Adipocyte (in vitro differentiated cells): ENCODE measurements around the gene FBXL20.
"Not testable (repeated sequence)": the region's sequence is repeated elsewhere in the genome, so short reads cannot be mapped to it uniquely, and the experiment has no call there.

ENCODE experiments used
- DNase-seq: peaks from one replicate; pipeline ENCODE4 v3.0.0-alpha.2; 2015; ENCODE audit warnings: low read depth
- H3K27me3 ChIP-seq: replicated peaks from 2 replicates; pipeline ENCODE4 v1.7.0; 2013; ENCODE audit warnings: mild to moderate bottlenecking, low read length, moderate library complexity; ENCODE audit not compliant: control insufficient read depth, insufficient read depth
- H3K36me3 ChIP-seq: 2 replicates; pipeline ENCODE4 v1.7.0; 2013; ENCODE audit warnings: low read length, mild to moderate bottlenecking, moderate library complexity; ENCODE audit not compliant: control insufficient read depth, insufficient read depth, severe bottlenecking
- H3K4me1 ChIP-seq: 2 replicates; pipeline ENCODE4 v1.7.0; 2013; ENCODE audit warnings: mild to moderate bottlenecking, low read length, moderate library complexity; ENCODE audit not compliant: control insufficient read depth, insufficient read depth
- H3K4me3 ChIP-seq: 2 replicates; pipeline ENCODE4 v1.7.0; 2013; ENCODE audit warnings: mild to moderate bottlenecking, low read length, moderate library complexity
- H3K9ac ChIP-seq: 2 replicates; pipeline ENCODE4 v1.7.0; 2013; ENCODE audit warnings: mild to moderate bottlenecking, low read length, moderate library complexity
- H3K9me3 ChIP-seq: 2 replicates; pipeline ENCODE4 v1.7.0; 2013; ENCODE audit warnings: mild to moderate bottlenecking, low read length, moderate library complexity; ENCODE audit not compliant: control insufficient read depth

Gene FBXL20

GRCh38 chr17:39380144-39380543 is 21.3 kb downstream of the FBXL20 start:
- Histone ChIP-seq H3K9me3 (no peaks in the 10 kb centered on the region), H3K4me3 (no peak overlapping the region), H3K4me1 (no peaks in the 10 kb centered on the region), H3K27me3 (no peaks in the 10 kb centered on the region), H3K36me3 (no peaks in the 10 kb centered on the region), H3K9ac (no peak overlapping the region)
- DNase-seq, result no peak

- no peaks in the 10 kb centered on the region for H3K4me1 ChIP-seq
- H3K9ac ChIP-seq, result no peak overlapping the region
- H3K4me3 ChIP-seq, result no peak overlapping the region
- DNase-seq, result no peak
- no peaks in the 10 kb centered on the region for H3K9me3 ChIP-seq
- no peaks in the 10 kb centered on the region for H3K27me3 ChIP-seq
- H3K36me3 ChIP-seq, result no peaks in the 10 kb centered on the region
These were observed 25.0 kb downstream of the FBXL20 start for GRCh38 chr17:39376434-39376833.

- peaks cover 20% of the 10 kb centered on the region for H3K4me1 ChIP-seq
- not testable (repeated sequence) for DNase-seq, H3K36me3 ChIP-seq, H3K9me3 ChIP-seq, H3K27me3 ChIP-seq, H3K4me3 ChIP-seq, H3K9ac ChIP-seq
These were observed 33.6 kb downstream of the FBXL20 start for GRCh38 chr17:39367805-39368204.

GRCh38 chr17:39365872-39366271 is 35.6 kb downstream of the FBXL20 start:
- Histone ChIP-seq H3K9ac (peak overlapping the region; percentile 16), H3K4me1 (peaks cover 20% of the 10 kb centered on the region), H3K9me3 (no peaks in the 10 kb centered on the region), H3K4me3 (peak overlapping the region; percentile 58), H3K27me3 (no peaks in the 10 kb centered on the region), H3K36me3 (no peaks in the 10 kb centered on the region)
- no peak for DNase-seq

- peaks cover 25% of the 10 kb centered on the region for H3K4me1 ChIP-seq
- no peaks in the 10 kb centered on the region for H3K27me3 ChIP-seq
- peak; percentile 79 for DNase-seq
These were observed 36.2 kb downstream of the FBXL20 start for GRCh38 chr17:39365242-39365641.

GRCh38 chr17:39364236-39365025 is 37.0 kb downstream of the FBXL20 start:
- Histone ChIP-seq H3K9me3 (no peaks in the 10 kb centered on the region), H3K9ac (peak overlapping the region; percentile 16), H3K27me3 (no peaks in the 10 kb centered on the region), H3K36me3 (no peaks in the 10 kb centered on the region), H3K4me3 (peak overlapping the region; percentile 58), H3K4me1 (peaks cover 25% of the 10 kb centered on the region)
- peak; percentile 7 for DNase-seq

More at GRCh38 chr17:39365242-39365641, 36.2 kb downstream of the FBXL20 start:
- H3K4me3 ChIP-seq, result peak overlapping the region; percentile 58
- no peaks in the 10 kb centered on the region for H3K36me3 ChIP-seq
- H3K9me3 ChIP-seq, result no peaks in the 10 kb centered on the region
- peak overlapping the region; percentile 16 for H3K9ac ChIP-seq

- Histone ChIP-seq H3K9ac (no peak overlapping the region), H3K4me1 (peaks cover 25% of the 10 kb centered on the region), H3K4me3 (no peak overlapping the region), H3K36me3 (no peaks in the 10 kb centered on the region), H3K27me3 (no peaks in the 10 kb centered on the region), H3K9me3 (no peaks in the 10 kb centered on the region)
- no peak for DNase-seq
These were observed 40.4 kb downstream of the FBXL20 start for GRCh38 chr17:39361064-39361463.

- no peak for DNase-seq
- H3K4me3 ChIP-seq, result no peak overlapping the region
- no peak overlapping the region for H3K9ac ChIP-seq
- peaks cover 19% of the 10 kb centered on the region for H3K4me1 ChIP-seq
- H3K9me3 ChIP-seq, result no peaks in the 10 kb centered on the region
- H3K27me3 ChIP-seq, result no peaks in the 10 kb centered on the region
- no peaks in the 10 kb centered on the region for H3K36me3 ChIP-seq
These were observed 40.9 kb downstream of the FBXL20 start for GRCh38 chr17:39360537-39360936.

- Histone ChIP-seq H3K9ac (no peak overlapping the region), H3K27me3 (no peaks in the 10 kb centered on the region), H3K4me3 (no peak overlapping the region), H3K36me3 (no peaks in the 10 kb centered on the region), H3K9me3 (no peaks in the 10 kb centered on the region), H3K4me1 (peaks cover 14% of the 10 kb centered on the region)
- no peak for DNase-seq
These were observed 41.4 kb downstream of the FBXL20 start for GRCh38 chr17:39359994-39360393.

- H3K9ac ChIP-seq, result no peak overlapping the region
- no peaks in the 10 kb centered on the region for H3K27me3 ChIP-seq
- no peak for DNase-seq
- H3K4me1 ChIP-seq, result peaks cover 7% of the 10 kb centered on the region
- no peaks in the 10 kb centered on the region for H3K9me3 ChIP-seq
- no peak overlapping the region for H3K4me3 ChIP-seq
- H3K36me3 ChIP-seq, result no peaks in the 10 kb centered on the region
These were observed 43.4 kb downstream of the FBXL20 start for GRCh38 chr17:39357986-39358385.

- Histone ChIP-seq H3K9ac (no peak overlapping the region), H3K4me1 (peaks cover 10% of the 10 kb centered on the region), H3K4me3 (no peak overlapping the region), H3K9me3 (no peaks in the 10 kb centered on the region), H3K36me3 (no peaks in the 10 kb centered on the region), H3K27me3 (no peaks in the 10 kb centered on the region)
- no peak for DNase-seq
These were observed 43.9 kb downstream of the FBXL20 start for GRCh38 chr17:39357488-39357887.

GRCh38 chr17:39352986-39353385 is 48.4 kb downstream of the FBXL20 start:
- H3K9ac ChIP-seq, result no peak overlapping the region
- peak; percentile 22 for DNase-seq

More at GRCh38 chr17:39352986-39353385, 48.4 kb downstream of the FBXL20 start:
- Histone ChIP-seq H3K36me3 (no peaks in the 10 kb centered on the region), H3K27me3 (no peaks in the 10 kb centered on the region), H3K4me3 (no peak overlapping the region), H3K4me1 (peaks cover 5% of the 10 kb centered on the region), H3K9me3 (no peaks in the 10 kb centered on the region)
